ENCODE results near the gene RND1. TPM values are rescaled to one million over a fixed set of nuclear protein-coding genes. Genes with fewer than 3 reads are reported as not detected.

RND1 gene
- total and polyA plus RNA-seq, 2 of the 8 experiments (the other 6 are each of a cell fraction or from before 2014, with no cell fraction given), result 15.8 to 17.1 TPM

DNA sequence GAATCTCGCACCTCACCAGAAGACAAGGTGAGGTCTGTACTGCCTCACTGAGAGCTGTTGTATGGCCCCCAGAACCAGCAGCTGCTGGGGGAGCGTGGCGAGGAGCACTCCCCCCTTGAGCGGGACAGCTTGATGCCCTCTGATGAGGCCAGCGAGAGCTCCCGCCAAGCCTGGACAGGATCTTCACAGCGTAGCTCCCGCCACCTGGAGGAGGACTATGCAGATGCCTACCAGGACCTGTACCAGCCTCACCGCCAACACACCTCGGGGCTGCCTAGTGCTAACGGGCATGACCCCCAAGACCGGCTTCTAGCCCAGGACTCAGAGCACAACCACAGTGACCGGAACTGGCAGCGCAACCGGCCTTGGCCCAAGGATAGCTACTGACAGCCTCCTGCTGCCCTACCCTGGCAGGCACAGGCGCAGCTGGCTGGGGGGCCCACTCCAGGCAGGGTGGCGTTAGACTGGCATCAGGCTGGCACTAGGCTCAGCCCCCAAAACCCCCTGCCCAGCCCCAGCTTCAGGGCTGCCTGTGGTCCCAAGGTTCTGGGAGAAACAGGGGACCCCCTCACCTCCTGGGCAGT is 38.1 kb downstream of the RND1 start (continued):
- TF ChIP-seq EP300 (IDR thresholded peaks at IDR 0.05; ENCODE audit: borderline replicate concordance in 1 of 2, low read depth in 2 of 2, low read length in 2 of 2), result no peak
- TF ChIP-seq, protein P1, sequence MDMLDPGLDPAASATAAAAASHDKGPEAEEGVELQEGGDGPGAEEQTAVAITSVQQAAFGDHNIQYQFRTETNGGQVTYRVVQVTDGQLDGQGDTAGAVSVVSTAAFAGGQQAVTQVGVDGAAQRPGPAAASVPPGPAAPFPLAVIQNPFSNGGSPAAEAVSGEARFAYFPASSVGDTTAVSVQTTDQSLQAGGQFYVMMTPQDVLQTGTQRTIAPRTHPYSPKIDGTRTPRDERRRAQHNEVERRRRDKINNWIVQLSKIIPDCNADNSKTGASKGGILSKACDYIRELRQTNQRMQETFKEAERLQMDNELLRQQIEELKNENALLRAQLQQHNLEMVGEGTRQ (IDR thresholded peaks at IDR 0.05; ENCODE audit: low read length), result no peak
- TF ChIP-seq TCF12 (IDR thresholded peaks at IDR 0.05; ENCODE audit: low read depth, low read length), result no peak
- TF ChIP-seq EZH2 (IDR thresholded peaks at IDR 0.05; ENCODE audit: low read depth, low read length, severe bottlenecking), result no peak
